ENCODE results near the gene WFIKKN1.

WFIKKN1 gene

GRCh38 chr16:678209-678857 is 47.5 kb downstream of the WFIKKN1 start:
- no peak for TF ChIP-seq EZH2 (IDR thresholded peaks at IDR 0.05; ENCODE audit: borderline replicate concordance, low read length)
- TF ChIP-seq, protein P1, sequence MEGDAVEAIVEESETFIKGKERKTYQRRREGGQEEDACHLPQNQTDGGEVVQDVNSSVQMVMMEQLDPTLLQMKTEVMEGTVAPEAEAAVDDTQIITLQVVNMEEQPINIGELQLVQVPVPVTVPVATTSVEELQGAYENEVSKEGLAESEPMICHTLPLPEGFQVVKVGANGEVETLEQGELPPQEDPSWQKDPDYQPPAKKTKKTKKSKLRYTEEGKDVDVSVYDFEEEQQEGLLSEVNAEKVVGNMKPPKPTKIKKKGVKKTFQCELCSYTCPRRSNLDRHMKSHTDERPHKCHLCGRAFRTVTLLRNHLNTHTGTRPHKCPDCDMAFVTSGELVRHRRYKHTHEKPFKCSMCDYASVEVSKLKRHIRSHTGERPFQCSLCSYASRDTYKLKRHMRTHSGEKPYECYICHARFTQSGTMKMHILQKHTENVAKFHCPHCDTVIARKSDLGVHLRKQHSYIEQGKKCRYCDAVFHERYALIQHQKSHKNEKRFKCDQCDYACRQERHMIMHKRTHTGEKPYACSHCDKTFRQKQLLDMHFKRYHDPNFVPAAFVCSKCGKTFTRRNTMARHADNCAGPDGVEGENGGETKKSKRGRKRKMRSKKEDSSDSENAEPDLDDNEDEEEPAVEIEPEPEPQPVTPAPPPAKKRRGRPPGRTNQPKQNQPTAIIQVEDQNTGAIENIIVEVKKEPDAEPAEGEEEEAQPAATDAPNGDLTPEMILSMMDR (IDR thresholded peaks at IDR 0.05; ENCODE audit: low read length) = no peak
- Histone ChIP-seq H3K36me3 (ENCODE audit: insufficient read depth, low read length) (peaks cover 37% of the 10 kb centered on the region), H3K9me3 (ENCODE audit: low read length) (no peaks in the 10 kb centered on the region), H3F3A (ENCODE audit: insufficient read depth, low read length) (no peaks in the 10 kb centered on the region), H2AFZ (ENCODE audit: low read length) (no peak overlapping the region), H3K4me1 (ENCODE audit: insufficient read depth, low read length, severe bottlenecking) (peaks cover 41% of the 10 kb centered on the region), H3K4me2 (ENCODE audit: low read length) (no peak overlapping the region), H3K79me2 (ENCODE audit: insufficient read depth, low read length) (0 out of 2 replicates have a peak, but pooled peaks cover 8% of the 10 kb centered on the region), H3K4me3 (ENCODE audit: low read depth, low read length, poor library complexity, severe bottlenecking) (no peak overlapping the region), H3K9ac (ENCODE audit: low read length) (no peak overlapping the region), H3K27ac (ENCODE audit: low read depth, low read length, poor library complexity, severe bottlenecking) (peak overlapping the region; percentile 27), H4K20me1 (ENCODE audit: insufficient read depth, low read length) (no peaks in the 10 kb centered on the region), H3K27me3 (ENCODE audit: insufficient read depth, low read length) (no peaks in the 10 kb centered on the region), H3K9me2 (ENCODE audit: low read depth, low read length) (no peaks in the 10 kb centered on the region)

DNA sequence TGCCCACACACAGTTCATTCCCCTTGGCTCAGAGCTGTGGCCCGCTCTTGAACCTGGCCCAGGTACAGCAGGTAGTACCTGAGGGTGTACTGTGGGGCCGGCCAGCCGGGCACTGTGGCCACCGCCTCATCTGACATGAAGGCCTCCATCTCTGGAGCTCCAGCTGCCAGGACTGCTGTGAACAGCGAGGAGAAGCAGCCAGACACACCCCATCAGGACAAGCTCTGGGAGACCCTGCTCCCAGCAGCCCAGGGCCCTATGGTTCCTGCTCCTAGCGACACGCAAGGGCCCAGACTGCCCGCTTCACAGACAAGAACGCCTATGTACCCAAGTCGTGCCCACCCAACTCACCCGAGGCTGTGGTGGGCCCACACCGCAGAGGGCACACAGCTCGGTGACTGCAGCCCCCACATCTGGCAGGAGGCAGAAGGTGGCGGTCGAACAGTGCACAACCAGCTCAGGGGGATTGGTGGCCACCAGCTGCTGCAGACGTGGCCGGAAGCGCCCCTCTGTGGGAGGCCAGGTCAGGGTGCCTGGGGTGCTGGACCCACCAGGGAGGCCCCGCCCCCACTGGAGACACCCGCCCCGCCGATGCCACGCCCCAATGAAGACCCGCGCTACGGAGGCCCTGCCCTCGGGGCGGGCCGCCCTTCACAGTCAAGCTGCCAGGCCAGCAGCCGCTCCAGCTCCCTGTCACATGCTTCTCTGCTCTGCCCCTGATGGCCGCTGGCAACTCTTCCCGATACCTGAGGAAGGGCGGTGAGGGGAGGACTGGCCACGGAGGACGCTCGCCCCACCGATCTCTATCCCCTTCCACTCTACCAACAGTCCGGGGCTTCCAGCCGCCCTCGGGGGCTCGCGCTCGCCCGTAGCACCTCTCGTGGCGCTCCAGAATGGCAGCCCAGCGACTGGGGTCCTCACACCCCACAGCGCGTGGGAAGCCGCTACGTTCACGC is 48.4 kb downstream of the WFIKKN1 start:
- Histone ChIP-seq H3K4me1 (ENCODE audit: insufficient read depth, low read length, severe bottlenecking) (peaks cover 46% of the 10 kb centered on the region), H3K9ac (ENCODE audit: low read length) (peak overlapping the region; percentile 82), H3K9me3 (ENCODE audit: low read length) (no peaks in the 10 kb centered on the region), H3K9me2 (ENCODE audit: low read depth, low read length) (no peaks in the 10 kb centered on the region), H4K20me1 (ENCODE audit: insufficient read depth, low read length) (no peaks in the 10 kb centered on the region), H3K27ac (ENCODE audit: low read depth, low read length, poor library complexity, severe bottlenecking) (peak overlapping the region; percentile 75), H3K4me2 (ENCODE audit: low read length) (peak overlapping the region; percentile 98), H3K27me3 (ENCODE audit: insufficient read depth, low read length) (no peaks in the 10 kb centered on the region), H3K4me3 (ENCODE audit: low read depth, low read length, poor library complexity, severe bottlenecking) (peak overlapping the region; percentile 69), H2AFZ (ENCODE audit: low read length) (no peak overlapping the region), H3F3A (ENCODE audit: insufficient read depth, low read length) (no peaks in the 10 kb centered on the region), H3K36me3 (ENCODE audit: insufficient read depth, low read length) (peaks cover 29% of the 10 kb centered on the region), H3K79me2 (ENCODE audit: insufficient read depth, low read length) (0 out of 2 replicates have a peak, but pooled peaks cover 8% of the 10 kb centered on the region)
- no peak for TF ChIP-seq EZH2 (IDR thresholded peaks at IDR 0.05; ENCODE audit: borderline replicate concordance, low read length)
- TF ChIP-seq, protein P1 (IDR thresholded peaks at IDR 0.05; ENCODE audit: low read length) = no peak

- Histone ChIP-seq H2AFZ (ENCODE audit: low read length) (no peak within 1 kb of the TSS), H3K27me3 (ENCODE audit: insufficient read depth, low read length) (no peaks in the 10 kb centered on the region), H3K9me3 (ENCODE audit: low read length) (no peaks in the 10 kb centered on the region), H3K9me2 (ENCODE audit: low read depth, low read length) (no peaks in the 10 kb centered on the region), H3K4me1 (ENCODE audit: insufficient read depth, low read length, severe bottlenecking) (peaks cover 51% of the 10 kb centered on the region), H3F3A (ENCODE audit: insufficient read depth, low read length) (no peaks in the 10 kb centered on the region), H4K20me1 (ENCODE audit: insufficient read depth, low read length) (no peaks in the 10 kb centered on the region), H3K9ac (ENCODE audit: low read length) (peak within 1 kb of the TSS; percentile 86), H3K4me3 (ENCODE audit: low read depth, low read length, poor library complexity, severe bottlenecking) (peak within 1 kb of the TSS; percentile 86), H3K4me2 (ENCODE audit: low read length) (peak within 1 kb of the TSS; percentile 98), H3K36me3 (ENCODE audit: insufficient read depth, low read length) (peaks cover 23% of the 10 kb centered on the region), H3K27ac (ENCODE audit: low read depth, low read length, poor library complexity, severe bottlenecking) (peak within 1 kb of the TSS; percentile 75), H3K79me2 (ENCODE audit: insufficient read depth, low read length) (0 out of 2 replicates have a peak, but pooled peaks cover 8% of the 10 kb centered on the region)
- TF ChIP-seq, protein P1 (IDR thresholded peaks at IDR 0.05; ENCODE audit: low read length) = no peak
- TF ChIP-seq EZH2 (IDR thresholded peaks at IDR 0.05; ENCODE audit: borderline replicate concordance, low read length) = no peak
These were observed 49.2 kb downstream of the WFIKKN1 start, which contains the start of gene STUB1 for GRCh38 chr16:679814-680624. Gene STUB1 (plus strand): TSS chr16:680410. CDS start chr16:680526, 116 bp downstream.
